Transverse colon (tissue), 4 donors: ENCODE measurements around the gene RNFT2.

Experiments
- EP300 ChIP-seq: sonication (generic); formaldehyde crosslinking; IDR thresholded peaks from one replicate; pipeline ENCODE4 v1.6.1; 2017; ENCODE audit warnings: antibody characterized with exemption, low read depth
- POLR2A ChIP-seq: fragments of 450-650 bp; IDR thresholded peaks from one replicate; pipeline ENCODE4 v1.6.1; 2016; ENCODE audit warnings: antibody characterized with exemption, mild to moderate bottlenecking, moderate library complexity
- POLR2AphosphoS5 ChIP-seq, 3 donors: sonication (generic); formaldehyde crosslinking; IDR thresholded peaks; one replicate each; pipeline ENCODE4 v1.6.1; 2016; ENCODE audit warnings: antibody characterized with exemption in 3 of 3
- TF ChIP-seq, protein P1 (sequence below), 5 experiments: fragments of 200-600 bp in 3 of 5; fragments of 450-650 bp in 2 of 5; sonication (generic) in 3 of 5; IDR thresholded peaks; 1 replicate in 2 of 5; 2 replicates in 3 of 5; pipeline ENCODE4 v1.5.1; 2016 to 2017; ENCODE audit warnings: antibody characterized with exemption in 5 of 5, inconsistent platforms in 3 of 5, mild to moderate bottlenecking in 2 of 5, moderate library complexity in 1 of 5

DNA sequence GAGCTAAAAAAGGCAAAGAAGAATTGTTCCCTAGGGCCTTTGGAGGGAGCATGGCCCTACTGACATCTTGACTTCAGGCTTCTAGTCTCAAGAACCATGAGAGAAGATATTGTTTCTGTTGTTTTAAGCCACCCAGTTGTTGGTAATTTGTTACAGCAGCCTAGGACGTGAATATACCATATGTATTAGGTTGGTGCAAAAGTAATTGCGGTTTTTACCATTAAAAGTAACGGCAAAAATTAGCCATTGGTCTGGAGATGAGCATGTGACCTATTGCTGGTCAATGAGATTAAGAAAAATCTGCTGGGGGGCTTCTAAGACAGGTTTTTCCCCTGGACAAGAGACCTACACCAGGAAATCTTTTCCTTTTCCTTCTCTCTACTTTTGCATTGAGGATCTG lies 152.9 kb downstream of the RNFT2 start:
- TF ChIP-seq POLR2AphosphoS5 (IDR thresholded peaks at IDR 0.05) (no peak), POLR2A (no peak), EP300 (no peak)
- TF ChIP-seq, protein P1, sequence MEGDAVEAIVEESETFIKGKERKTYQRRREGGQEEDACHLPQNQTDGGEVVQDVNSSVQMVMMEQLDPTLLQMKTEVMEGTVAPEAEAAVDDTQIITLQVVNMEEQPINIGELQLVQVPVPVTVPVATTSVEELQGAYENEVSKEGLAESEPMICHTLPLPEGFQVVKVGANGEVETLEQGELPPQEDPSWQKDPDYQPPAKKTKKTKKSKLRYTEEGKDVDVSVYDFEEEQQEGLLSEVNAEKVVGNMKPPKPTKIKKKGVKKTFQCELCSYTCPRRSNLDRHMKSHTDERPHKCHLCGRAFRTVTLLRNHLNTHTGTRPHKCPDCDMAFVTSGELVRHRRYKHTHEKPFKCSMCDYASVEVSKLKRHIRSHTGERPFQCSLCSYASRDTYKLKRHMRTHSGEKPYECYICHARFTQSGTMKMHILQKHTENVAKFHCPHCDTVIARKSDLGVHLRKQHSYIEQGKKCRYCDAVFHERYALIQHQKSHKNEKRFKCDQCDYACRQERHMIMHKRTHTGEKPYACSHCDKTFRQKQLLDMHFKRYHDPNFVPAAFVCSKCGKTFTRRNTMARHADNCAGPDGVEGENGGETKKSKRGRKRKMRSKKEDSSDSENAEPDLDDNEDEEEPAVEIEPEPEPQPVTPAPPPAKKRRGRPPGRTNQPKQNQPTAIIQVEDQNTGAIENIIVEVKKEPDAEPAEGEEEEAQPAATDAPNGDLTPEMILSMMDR (IDR thresholded peaks at IDR 0.05), result no peak
